BE2C (cell line): ENCODE measurements around the gene COL1A1.

Source experiments
- DNase-seq: peaks from one replicate; pipeline ENCODE4 v3.0.0-alpha.2; 2020
- H3K27me3 ChIP-seq: fragments of 250-450 bp; sonication (Bioruptor Pico); 2 replicates; pipeline ENCODE4 v1.5.1; 2020; ENCODE audit warnings: mild to moderate bottlenecking
- H3K36me3 ChIP-seq: fragments of 250-450 bp; sonication (Bioruptor Pico); 2 replicates; pipeline ENCODE4 v1.5.1; 2020; ENCODE audit warnings: mild to moderate bottlenecking
- H3K4me1 ChIP-seq: fragments of 250-450 bp; sonication (Bioruptor Pico); 2 replicates; pipeline ENCODE4 v1.5.1; 2020
- H3K4me3 ChIP-seq: 2 replicates; pipeline ENCODE4 v1.5.1; 2011; ENCODE audit warnings: low read depth, low read length
- H3K9me3 ChIP-seq: fragments of 250-450 bp; sonication (Bioruptor Pico); 2 replicates; pipeline ENCODE4 v1.5.1; 2020
- TF ChIP-seq, protein P1 (sequence below): IDR thresholded peaks from 2 replicates; pipeline ENCODE4 v1.5.1; 2012; ENCODE audit warnings: mild to moderate bottlenecking, low read depth, low read length

COL1A1 gene

DNA sequence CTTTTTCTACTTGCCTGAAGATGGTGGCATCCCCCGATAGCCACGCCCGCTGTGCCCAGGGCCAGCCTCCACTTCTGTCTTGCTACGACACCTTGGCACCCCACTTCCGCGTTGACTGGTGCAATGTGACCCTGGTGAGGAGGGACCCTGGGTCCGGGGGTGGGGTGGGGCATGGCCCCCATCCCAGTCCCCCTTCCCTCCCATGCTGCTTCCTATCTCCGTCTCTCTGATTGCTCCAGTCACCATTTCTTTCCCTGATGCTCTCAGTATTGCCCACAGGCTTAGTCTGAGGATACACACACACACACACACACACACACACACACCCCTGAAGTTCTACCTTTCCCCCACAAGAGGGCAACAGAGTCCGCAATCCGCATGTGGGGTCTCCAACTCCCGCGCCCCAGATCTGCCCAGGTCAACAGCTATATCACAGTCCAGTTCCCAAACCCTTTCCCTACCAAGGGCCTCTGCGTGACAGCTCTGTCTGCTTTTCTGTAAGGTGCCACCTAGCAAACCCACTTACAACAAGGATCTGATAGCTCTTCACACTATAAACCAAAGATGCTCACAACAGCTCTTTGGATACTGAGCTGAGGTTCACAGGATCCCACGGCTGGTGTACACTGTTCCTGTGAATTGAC lies 32.2 kb downstream of the COL1A1 start:
- DNase-seq: peak; percentile 66
- TF ChIP-seq, protein P1, sequence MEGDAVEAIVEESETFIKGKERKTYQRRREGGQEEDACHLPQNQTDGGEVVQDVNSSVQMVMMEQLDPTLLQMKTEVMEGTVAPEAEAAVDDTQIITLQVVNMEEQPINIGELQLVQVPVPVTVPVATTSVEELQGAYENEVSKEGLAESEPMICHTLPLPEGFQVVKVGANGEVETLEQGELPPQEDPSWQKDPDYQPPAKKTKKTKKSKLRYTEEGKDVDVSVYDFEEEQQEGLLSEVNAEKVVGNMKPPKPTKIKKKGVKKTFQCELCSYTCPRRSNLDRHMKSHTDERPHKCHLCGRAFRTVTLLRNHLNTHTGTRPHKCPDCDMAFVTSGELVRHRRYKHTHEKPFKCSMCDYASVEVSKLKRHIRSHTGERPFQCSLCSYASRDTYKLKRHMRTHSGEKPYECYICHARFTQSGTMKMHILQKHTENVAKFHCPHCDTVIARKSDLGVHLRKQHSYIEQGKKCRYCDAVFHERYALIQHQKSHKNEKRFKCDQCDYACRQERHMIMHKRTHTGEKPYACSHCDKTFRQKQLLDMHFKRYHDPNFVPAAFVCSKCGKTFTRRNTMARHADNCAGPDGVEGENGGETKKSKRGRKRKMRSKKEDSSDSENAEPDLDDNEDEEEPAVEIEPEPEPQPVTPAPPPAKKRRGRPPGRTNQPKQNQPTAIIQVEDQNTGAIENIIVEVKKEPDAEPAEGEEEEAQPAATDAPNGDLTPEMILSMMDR: peak; percentile 94
- Histone ChIP-seq H3K9me3 (no peaks in the 10 kb centered on the region), H3K4me3 (no peak overlapping the region), H3K27me3 (no peaks in the 10 kb centered on the region), H3K4me1 (no peaks in the 10 kb centered on the region; the same call in 1 of the 2 replicates), H3K36me3 (no peaks in the 10 kb centered on the region)

DNA sequence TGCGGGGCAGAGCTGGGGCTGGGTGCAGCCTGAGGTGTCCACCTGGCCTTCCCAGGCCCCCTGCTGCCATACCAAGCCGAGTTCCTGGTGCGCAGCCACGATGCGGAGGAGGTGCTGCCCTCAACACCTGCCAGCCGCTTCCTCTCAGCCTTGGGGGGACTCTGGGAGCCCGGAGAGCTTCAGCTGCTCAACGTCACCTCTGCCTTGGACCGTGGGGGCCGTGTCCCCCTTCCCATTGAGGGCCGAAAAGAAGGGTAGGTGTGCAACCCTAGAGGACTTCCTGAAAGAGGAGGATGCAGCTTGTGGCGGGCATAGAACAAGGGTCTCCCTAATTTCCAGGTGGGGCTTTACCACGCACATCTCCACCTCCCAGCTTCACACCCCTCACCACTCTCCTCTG lies 33.1 kb downstream of the COL1A1 start:
- DNase-seq: no peak
- H3K4me1 ChIP-seq: no peaks in the 10 kb centered on the region; the same call in 1 of the 2 replicates
- H3K27me3 ChIP-seq: no peaks in the 10 kb centered on the region
- H3K4me3 ChIP-seq: no peak overlapping the region
- H3K36me3 ChIP-seq: no peaks in the 10 kb centered on the region
- TF ChIP-seq, protein P1: no peak
- no peaks in the 10 kb centered on the region for H3K9me3 ChIP-seq

DNA sequence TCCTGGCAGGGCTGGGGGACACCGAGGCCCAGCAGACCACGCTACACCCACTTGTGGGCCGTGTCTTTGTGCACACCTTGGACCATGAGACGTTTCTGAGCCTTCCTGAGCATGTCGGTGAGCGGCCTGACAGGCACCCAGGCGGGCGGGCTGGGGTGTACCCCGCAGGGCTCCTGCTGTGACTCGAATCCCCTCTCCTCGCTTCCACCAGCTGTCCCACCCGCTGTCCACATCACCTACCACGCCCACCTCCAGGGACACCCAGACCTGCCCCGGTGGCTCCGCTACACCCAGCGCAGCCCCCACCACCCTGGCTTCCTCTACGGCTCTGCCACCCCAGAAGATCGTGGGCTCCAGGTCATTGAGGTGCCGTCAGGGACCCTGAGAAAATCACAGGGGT lies 34.1 kb downstream of the COL1A1 start:
- H3K4me3 ChIP-seq: no peak overlapping the region
- no peak for DNase-seq
- H3K27me3 ChIP-seq: no peaks in the 10 kb centered on the region
- H3K4me1 ChIP-seq: no peaks in the 10 kb centered on the region
- TF ChIP-seq, protein P1: no peak
- no peaks in the 10 kb centered on the region for H3K9me3 ChIP-seq
- H3K36me3 ChIP-seq: no peaks in the 10 kb centered on the region

GRCh38 chr17:50166518-50167181 lies 34.8 kb downstream of the COL1A1 start:
- TF ChIP-seq, protein P1: no peak
- DNase-seq: no peak

GRCh38 chr17:50165867-50166517 lies 35.4 kb downstream of the COL1A1 start, which contains the start of gene SGCA:
Gene SGCA, plus strand, starts transcription at chr17:50166005. Its CDS starts 36 bp downstream, at chr17:50166041.
- Histone ChIP-seq H3K9me3 (no peaks in the 10 kb centered on the region), H3K4me1 (peaks cover 4% of the 10 kb centered on the region; the same call in 1 of the 2 replicates), H3K36me3 (no peaks in the 10 kb centered on the region), H3K27me3 (no peaks in the 10 kb centered on the region), H3K4me3 (no peak within 1 kb of the TSS)
- TF ChIP-seq, protein P1: no peak
- DNase-seq: no peak

More at GRCh38 chr17:50166518-50167181, 34.8 kb downstream of the COL1A1 start:
- H3K36me3 ChIP-seq: no peaks in the 10 kb centered on the region
- H3K27me3 ChIP-seq: no peaks in the 10 kb centered on the region
- H3K4me1 ChIP-seq: peaks cover 4% of the 10 kb centered on the region; the same call in 1 of the 2 replicates
- H3K9me3 ChIP-seq: no peaks in the 10 kb centered on the region
- H3K4me3 ChIP-seq: no peak overlapping the region
